Measurements from ENCODE around the gene ZNF423. TPM values are rescaled to one million over a fixed set of nuclear protein-coding genes. Genes with fewer than 3 reads are reported as not detected.

The ZNF423 gene
- total RNA-seq, 1 experiment from 2014 or later, result 0.49 TPM

- H3K9me3 ChIP-seq (ENCODE audit: control insufficient read depth, insufficient read depth, low read depth, low read length), result no peaks in the 10 kb centered on the region
- TF ChIP-seq, protein P1, sequence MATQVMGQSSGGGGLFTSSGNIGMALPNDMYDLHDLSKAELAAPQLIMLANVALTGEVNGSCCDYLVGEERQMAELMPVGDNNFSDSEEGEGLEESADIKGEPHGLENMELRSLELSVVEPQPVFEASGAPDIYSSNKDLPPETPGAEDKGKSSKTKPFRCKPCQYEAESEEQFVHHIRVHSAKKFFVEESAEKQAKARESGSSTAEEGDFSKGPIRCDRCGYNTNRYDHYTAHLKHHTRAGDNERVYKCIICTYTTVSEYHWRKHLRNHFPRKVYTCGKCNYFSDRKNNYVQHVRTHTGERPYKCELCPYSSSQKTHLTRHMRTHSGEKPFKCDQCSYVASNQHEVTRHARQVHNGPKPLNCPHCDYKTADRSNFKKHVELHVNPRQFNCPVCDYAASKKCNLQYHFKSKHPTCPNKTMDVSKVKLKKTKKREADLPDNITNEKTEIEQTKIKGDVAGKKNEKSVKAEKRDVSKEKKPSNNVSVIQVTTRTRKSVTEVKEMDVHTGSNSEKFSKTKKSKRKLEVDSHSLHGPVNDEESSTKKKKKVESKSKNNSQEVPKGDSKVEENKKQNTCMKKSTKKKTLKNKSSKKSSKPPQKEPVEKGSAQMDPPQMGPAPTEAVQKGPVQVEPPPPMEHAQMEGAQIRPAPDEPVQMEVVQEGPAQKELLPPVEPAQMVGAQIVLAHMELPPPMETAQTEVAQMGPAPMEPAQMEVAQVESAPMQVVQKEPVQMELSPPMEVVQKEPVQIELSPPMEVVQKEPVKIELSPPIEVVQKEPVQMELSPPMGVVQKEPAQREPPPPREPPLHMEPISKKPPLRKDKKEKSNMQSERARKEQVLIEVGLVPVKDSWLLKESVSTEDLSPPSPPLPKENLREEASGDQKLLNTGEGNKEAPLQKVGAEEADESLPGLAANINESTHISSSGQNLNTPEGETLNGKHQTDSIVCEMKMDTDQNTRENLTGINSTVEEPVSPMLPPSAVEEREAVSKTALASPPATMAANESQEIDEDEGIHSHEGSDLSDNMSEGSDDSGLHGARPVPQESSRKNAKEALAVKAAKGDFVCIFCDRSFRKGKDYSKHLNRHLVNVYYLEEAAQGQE (IDR thresholded peaks at IDR 0.05; ENCODE audit: insufficient read depth in 1 of 2, low read depth in 2 of 2, low read length in 1 of 2), result no peak
- TF ChIP-seq TCF7L2 (IDR thresholded peaks at IDR 0.05; ENCODE audit: low read depth, low read length) (no peak), CTCF (IDR thresholded peaks at IDR 0.05) (no peak), POLR2AphosphoS5 (IDR thresholded peaks at IDR 0.05; ENCODE audit: low read depth, low read length) (no peak), SIN3A (IDR thresholded peaks at IDR 0.05; ENCODE audit: borderline replicate concordance, insufficient read depth, low read depth, low read length) (no peak)
- ChIA-PET CTCF (no interaction called here), POLR2A (no interaction called here)
- DNase-seq (ENCODE audit: low read depth, low spot score) (no peak), ATAC-seq (no peak)
- no peaks in the 10 kb centered on the region for H3K27me3 ChIP-seq (ENCODE audit: control insufficient read depth, insufficient read depth, low read length)
- H3K27ac ChIP-seq (ENCODE audit: low read length), result no peak overlapping the region
- BruUV-seq (replicated peaks), result no TSS peak
- in situ Hi-C loops (cut with HindIII; ENCODE audit: low pct_unique_long_range_greater_than_20kb, low sequenced_read_pairs) (no loop called here), intact Hi-C loops (cut with micrococcal nuclease; ENCODE audit: unreplicated experiment) (no loop called here)
- H3K36me3 ChIP-seq (ENCODE audit: control insufficient read depth, insufficient read depth, low read length), result no peaks in the 10 kb centered on the region; the same call in 1 of the 2 replicates
- no peaks in the 10 kb centered on the region for H3K4me1 ChIP-seq (ENCODE audit: control insufficient read depth, insufficient read depth, low read length)
- no peak overlapping the region for H3K4me3 ChIP-seq (ENCODE audit: low read depth in 2 of 2, low read length in 2 of 2)
These were observed 155.5 kb downstream of the ZNF423 start for GRCh38 chr16:49700251-49701064.

DNA sequence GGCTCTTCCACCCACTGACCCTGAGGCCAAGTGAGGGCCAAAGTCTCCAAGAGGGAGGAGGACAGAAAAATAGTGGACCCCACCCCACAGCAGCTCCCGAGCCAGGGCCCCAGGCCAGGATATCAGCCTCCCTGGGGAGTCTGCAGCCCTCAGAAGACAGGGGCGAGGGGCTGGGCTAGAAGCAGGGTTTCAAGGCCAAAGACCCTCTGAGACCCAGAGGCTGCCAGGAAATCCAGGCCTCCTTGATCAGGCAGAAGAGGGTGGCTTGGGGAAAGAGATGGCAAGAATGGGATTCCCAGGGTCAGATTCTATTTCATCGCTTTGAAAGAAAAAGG is 156.1 kb downstream of the ZNF423 start:
- H3K9me3 ChIP-seq (ENCODE audit: control insufficient read depth, insufficient read depth, low read depth, low read length), result no peaks in the 10 kb centered on the region
- H3K27ac ChIP-seq (ENCODE audit: low read length), result no peak overlapping the region
- H3K4me3 ChIP-seq (ENCODE audit: low read depth in 2 of 2, low read length in 2 of 2), result no peak overlapping the region
- CTCF ChIA-PET, result no interaction called here
- DNase-seq (ENCODE audit: low read depth, low spot score), result no peak
- TF ChIP-seq, protein P1 (IDR thresholded peaks at IDR 0.05; ENCODE audit: insufficient read depth in 1 of 2, low read depth in 2 of 2, low read length in 1 of 2), result no peak
- no peak for TF ChIP-seq TCF7L2 (IDR thresholded peaks at IDR 0.05; ENCODE audit: low read depth, low read length)
- no peak for TF ChIP-seq POLR2AphosphoS5 (IDR thresholded peaks at IDR 0.05; ENCODE audit: low read depth, low read length)
- no peak for TF ChIP-seq SIN3A (IDR thresholded peaks at IDR 0.05; ENCODE audit: borderline replicate concordance, insufficient read depth, low read depth, low read length)
- no peak for TF ChIP-seq CTCF (IDR thresholded peaks at IDR 0.05)
- H3K27me3 ChIP-seq (ENCODE audit: control insufficient read depth, insufficient read depth, low read length), result no peaks in the 10 kb centered on the region
- intact Hi-C loops (cut with micrococcal nuclease; ENCODE audit: unreplicated experiment), result no loop called here
- no peaks in the 10 kb centered on the region; the same call in 1 of the 2 replicates for H3K36me3 ChIP-seq (ENCODE audit: control insufficient read depth, insufficient read depth, low read length)
- POLR2A ChIA-PET, result no interaction called here
- no peak for ATAC-seq
- no TSS peak for BruUV-seq (replicated peaks)
- no peaks in the 10 kb centered on the region for H3K4me1 ChIP-seq (ENCODE audit: control insufficient read depth, insufficient read depth, low read length)
- in situ Hi-C loops (cut with HindIII; ENCODE audit: low pct_unique_long_range_greater_than_20kb, low sequenced_read_pairs), result no loop called here
